ENCODE measurements around the gene HSPB7.
"Not testable (repeated sequence)": the region's sequence is repeated elsewhere in the genome, so short reads cannot be mapped to it uniquely, and the experiment has no call there.

The HSPB7 gene

GRCh38 chr1:16021681-16022080, 3.8 kb upstream of the HSPB7 start, which contains the start of gene CLCNKA:
CLCNKA (plus strand) TSS chr1:16022036; CDS start chr1:16022620, 584 bp downstream.
- TF ChIP-seq, protein P1, sequence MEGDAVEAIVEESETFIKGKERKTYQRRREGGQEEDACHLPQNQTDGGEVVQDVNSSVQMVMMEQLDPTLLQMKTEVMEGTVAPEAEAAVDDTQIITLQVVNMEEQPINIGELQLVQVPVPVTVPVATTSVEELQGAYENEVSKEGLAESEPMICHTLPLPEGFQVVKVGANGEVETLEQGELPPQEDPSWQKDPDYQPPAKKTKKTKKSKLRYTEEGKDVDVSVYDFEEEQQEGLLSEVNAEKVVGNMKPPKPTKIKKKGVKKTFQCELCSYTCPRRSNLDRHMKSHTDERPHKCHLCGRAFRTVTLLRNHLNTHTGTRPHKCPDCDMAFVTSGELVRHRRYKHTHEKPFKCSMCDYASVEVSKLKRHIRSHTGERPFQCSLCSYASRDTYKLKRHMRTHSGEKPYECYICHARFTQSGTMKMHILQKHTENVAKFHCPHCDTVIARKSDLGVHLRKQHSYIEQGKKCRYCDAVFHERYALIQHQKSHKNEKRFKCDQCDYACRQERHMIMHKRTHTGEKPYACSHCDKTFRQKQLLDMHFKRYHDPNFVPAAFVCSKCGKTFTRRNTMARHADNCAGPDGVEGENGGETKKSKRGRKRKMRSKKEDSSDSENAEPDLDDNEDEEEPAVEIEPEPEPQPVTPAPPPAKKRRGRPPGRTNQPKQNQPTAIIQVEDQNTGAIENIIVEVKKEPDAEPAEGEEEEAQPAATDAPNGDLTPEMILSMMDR (IDR thresholded peaks at IDR 0.05; ENCODE audit: low read depth, low read length): no peak
- Histone ChIP-seq H3K4me1 (peaks cover 22% of the 10 kb centered on the region), H3K36me3 (no peaks in the 10 kb centered on the region), H3K27me3 (no peaks in the 10 kb centered on the region), H3K4me3 (ENCODE audit: low read depth, low read length) (no peak within 1 kb of the TSS), H3K9me3 (no peaks in the 10 kb centered on the region)
- no peak for DNase-seq

DNA sequence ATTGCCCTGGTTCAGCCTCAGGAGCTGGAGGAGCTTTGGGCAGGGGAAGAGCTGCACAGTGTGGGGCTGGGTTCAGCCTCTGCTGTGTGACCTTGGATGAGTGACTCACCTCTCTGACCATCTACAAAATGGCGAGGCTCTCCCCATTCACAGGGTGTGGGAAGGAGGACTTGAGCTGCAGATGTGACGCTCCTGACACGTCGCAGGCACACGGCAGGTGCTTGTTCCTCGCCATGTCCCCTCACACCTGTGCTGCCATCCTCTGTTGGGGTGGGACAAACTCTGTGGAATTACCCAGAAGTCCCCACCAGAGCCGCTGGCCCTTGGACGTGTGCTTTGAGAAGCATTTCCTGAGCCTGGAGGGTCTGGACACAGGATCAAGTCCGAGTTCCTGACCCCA, 3.0 kb upstream of the HSPB7 start:
- peaks cover 22% of the 10 kb centered on the region for H3K4me1 ChIP-seq
- not testable (repeated sequence) for H3K4me3 ChIP-seq (ENCODE audit: low read depth, low read length); H3K36me3 ChIP-seq; H3K27me3 ChIP-seq; H3K9me3 ChIP-seq; DNase-seq

DNA sequence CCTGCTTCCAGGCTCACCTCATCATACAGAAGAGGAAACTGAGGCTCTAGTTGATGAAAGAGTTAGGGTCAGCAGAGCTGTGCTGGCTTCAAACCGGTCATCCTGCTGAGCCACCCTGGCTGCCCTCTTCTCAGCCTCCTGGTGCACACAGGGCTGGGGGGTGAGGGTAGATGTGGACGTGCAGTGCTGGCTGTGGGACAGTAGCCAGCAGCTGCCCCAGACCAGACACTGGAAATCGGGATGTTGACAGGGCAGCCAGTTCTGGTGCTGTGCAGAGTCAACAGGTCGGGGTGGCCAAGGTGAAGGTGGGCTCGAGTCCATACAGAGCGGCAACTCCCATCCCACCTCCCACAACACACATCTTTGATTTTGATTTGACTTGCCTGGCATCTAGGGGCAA, 2.5 kb upstream of the HSPB7 start:
- no peak overlapping the region for H3K4me3 ChIP-seq (ENCODE audit: low read depth, low read length)
- TF ChIP-seq, protein P1 (IDR thresholded peaks at IDR 0.05; ENCODE audit: low read depth, low read length): no peak
- no peak for DNase-seq
- no peaks in the 10 kb centered on the region for H3K27me3 ChIP-seq
- H3K36me3 ChIP-seq: no peaks in the 10 kb centered on the region
- H3K9me3 ChIP-seq: no peaks in the 10 kb centered on the region
- H3K4me1 ChIP-seq: peaks cover 27% of the 10 kb centered on the region

DNA sequence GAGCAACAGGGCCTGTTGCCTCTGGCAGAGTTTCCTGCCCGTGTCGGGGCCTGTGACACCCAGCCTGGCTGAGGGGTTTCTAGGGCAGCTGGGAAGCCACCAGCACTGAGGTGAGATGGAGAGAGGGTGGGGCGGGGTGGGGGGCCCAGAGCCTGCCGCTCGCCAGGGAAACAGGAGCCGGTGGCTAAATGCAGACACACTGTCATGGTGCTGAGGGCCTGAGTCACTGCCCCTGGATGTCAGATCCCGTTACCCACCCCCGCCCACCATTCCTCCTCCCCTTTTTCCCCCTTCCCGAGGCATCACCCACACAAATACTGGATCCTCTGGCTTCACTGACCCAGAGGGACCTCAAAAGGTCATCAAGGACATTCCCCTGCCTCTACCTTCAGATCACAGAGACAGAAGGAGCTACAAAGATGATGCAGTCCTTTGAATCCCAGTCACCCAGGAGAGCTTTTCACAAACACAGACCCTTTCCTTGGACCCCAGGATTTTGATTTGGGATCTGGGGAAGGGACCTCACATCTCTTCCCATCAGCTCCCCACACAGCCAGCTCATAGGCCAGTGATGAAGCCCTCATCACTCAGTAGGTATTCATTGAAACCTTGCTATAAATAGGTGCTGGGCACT, 1.9 kb upstream of the HSPB7 start:
- TF ChIP-seq, protein P1 (IDR thresholded peaks at IDR 0.05; ENCODE audit: low read depth, low read length): no peak
- peak; percentile 54 for DNase-seq
- Histone ChIP-seq H3K9me3 (no peaks in the 10 kb centered on the region), H3K4me3 (ENCODE audit: low read depth, low read length) (no peak overlapping the region), H3K4me1 (peaks cover 30% of the 10 kb centered on the region), H3K36me3 (no peaks in the 10 kb centered on the region), H3K27me3 (no peaks in the 10 kb centered on the region)

GRCh38 chr1:16018749-16019643, 1.2 kb upstream of the HSPB7 start:
- no peak for DNase-seq
- H3K4me3 ChIP-seq (ENCODE audit: low read depth, low read length): no peak overlapping the region
- no peaks in the 10 kb centered on the region for H3K36me3 ChIP-seq
- no peaks in the 10 kb centered on the region for H3K27me3 ChIP-seq
- H3K4me1 ChIP-seq: peaks cover 36% of the 10 kb centered on the region
- H3K9me3 ChIP-seq: no peaks in the 10 kb centered on the region
- TF ChIP-seq, protein P1 (IDR thresholded peaks at IDR 0.05; ENCODE audit: low read depth, low read length): no peak

DNA sequence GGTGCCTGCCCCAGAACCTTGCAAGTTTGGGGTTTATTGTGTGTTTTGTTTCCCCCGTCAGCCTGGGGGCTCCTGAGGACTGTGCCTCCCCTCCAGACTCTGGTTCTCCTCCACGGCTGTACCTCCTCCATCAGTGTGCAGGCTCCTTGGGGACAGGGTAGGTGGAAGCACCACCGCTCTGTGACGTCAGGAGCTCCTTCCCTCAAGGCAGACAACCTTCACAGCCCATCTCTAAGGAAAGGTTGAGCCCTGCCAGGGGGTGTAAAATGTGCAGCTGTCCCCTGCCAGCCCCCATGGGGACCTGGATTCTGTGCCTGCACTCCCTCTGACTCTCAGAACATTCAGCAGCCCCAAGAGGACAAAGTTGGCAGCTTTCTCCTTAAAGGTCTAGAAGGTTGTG, 465 bp upstream of the HSPB7 start:
- TF ChIP-seq, protein P1 (IDR thresholded peaks at IDR 0.05; ENCODE audit: low read depth, low read length): no peak
- no peaks in the 10 kb centered on the region for H3K36me3 ChIP-seq
- no peak for DNase-seq
- peaks cover 40% of the 10 kb centered on the region for H3K4me1 ChIP-seq
- no peaks in the 10 kb centered on the region for H3K27me3 ChIP-seq
- H3K4me3 ChIP-seq (ENCODE audit: low read depth, low read length): no peak overlapping the region
- H3K9me3 ChIP-seq: no peaks in the 10 kb centered on the region

Data from BE2C (cell line).